HepG2 (cell line): ENCODE results near the gene ZER1. TPM values are rescaled to one million over a fixed set of nuclear protein-coding genes. Genes with fewer than 3 reads are reported as not detected.

ENCODE experiments used
- DR1 ChIP-seq: sonication (generic); formaldehyde crosslinking; IDR thresholded peaks from 2 replicates; pipeline ENCODE4 v1.8.0; 2021; ENCODE audit warnings: mild to moderate bottlenecking, missing genetic modification reagents, inconsistent platforms
- HOMEZ ChIP-seq: IDR thresholded peaks from 2 replicates; pipeline ENCODE4 v1.6.1; 2016; ENCODE audit warnings: low read depth
- MBD4 ChIP-seq: IDR thresholded peaks from 2 replicates; pipeline ENCODE4 v1.6.1; 2012; ENCODE audit warnings: low read length, inconsistent platforms, borderline replicate concordance
- MZF1 ChIP-seq: sonication (generic); formaldehyde crosslinking; IDR thresholded peaks from 2 replicates; pipeline ENCODE4 v1.8.1; 2023; ENCODE audit warnings: mild to moderate bottlenecking, missing genetic modification reagents, borderline replicate concordance
- NBN ChIP-seq: fragments of 450-650 bp; conservative IDR thresholded peaks from 2 replicates; pipeline ENCODE4 v1.6.1; 2017
- PAXIP1 ChIP-seq: sonication (generic); formaldehyde crosslinking; conservative IDR thresholded peaks from 2 replicates; pipeline ENCODE4 v1.4.0; 2020; ENCODE audit warnings: mild to moderate bottlenecking, missing genetic modification reagents, moderate library complexity
- TBX2 ChIP-seq: sonication (generic); formaldehyde crosslinking; IDR thresholded peaks from 2 replicates; pipeline ENCODE4 v1.5.0; 2020; ENCODE audit warnings: missing genetic modification reagents, mild to moderate bottlenecking, borderline replicate concordance
- TP53 ChIP-seq: sonication (generic); formaldehyde crosslinking; conservative IDR thresholded peaks from 2 replicates; pipeline ENCODE4 v1.4.0; 2020; ENCODE audit warnings: missing genetic modification reagents
- YY1 ChIP-seq: IDR thresholded peaks from 2 replicates; pipeline ENCODE4 v1.6.1; 2011; ENCODE audit warnings: low read length, low read depth, moderate library complexity, mild to moderate bottlenecking; ENCODE audit not compliant: insufficient read depth, insufficient replicate concordance
- ZBTB44 ChIP-seq: sonication (generic); formaldehyde crosslinking; IDR thresholded peaks from 2 replicates; pipeline ENCODE4 v1.4.0; 2020; ENCODE audit warnings: missing genetic modification reagents
- ZBTB46 ChIP-seq: sonication (generic); formaldehyde crosslinking; IDR thresholded peaks from 2 replicates; pipeline ENCODE4 v1.4.0; 2020; ENCODE audit warnings: mild to moderate bottlenecking, missing genetic modification reagents, borderline replicate concordance
- ZFP36L2 ChIP-seq: sonication (generic); formaldehyde crosslinking; IDR thresholded peaks from 2 replicates; pipeline ENCODE4 v1.4.0; 2020; ENCODE audit warnings: missing genetic modification reagents
- ZNF17 ChIP-seq: sonication (generic); formaldehyde crosslinking; IDR thresholded peaks from 2 replicates; pipeline ENCODE4 v1.5.0; 2020; ENCODE audit warnings: mild to moderate bottlenecking, missing genetic modification reagents
- ZNF260 ChIP-seq: sonication (generic); formaldehyde crosslinking; IDR thresholded peaks from 2 replicates; pipeline ENCODE4 v1.4.0; 2020; ENCODE audit warnings: missing genetic modification reagents, low read depth, mild to moderate bottlenecking, borderline replicate concordance
- ZNF350 ChIP-seq: sonication (generic); formaldehyde crosslinking; IDR thresholded peaks from 2 replicates; pipeline ENCODE4 v1.4.0; 2020; ENCODE audit warnings: mild to moderate bottlenecking, low read depth, missing genetic modification reagents, borderline replicate concordance
- ZNF564 ChIP-seq: sonication (generic); formaldehyde crosslinking; IDR thresholded peaks from 2 replicates; pipeline ENCODE4 v1.8.1; 2023; ENCODE audit warnings: mild to moderate bottlenecking, missing genetic modification reagents
- ZNF577 ChIP-seq: sonication (generic); formaldehyde crosslinking; IDR thresholded peaks from 2 replicates; pipeline ENCODE4 v1.4.0; 2020; ENCODE audit warnings: mild to moderate bottlenecking, low read depth, missing genetic modification reagents, borderline replicate concordance
- ZNF691 ChIP-seq: sonication (generic); formaldehyde crosslinking; IDR thresholded peaks from 2 replicates; pipeline ENCODE4 v1.4.0; 2020; ENCODE audit warnings: missing genetic modification reagents, low read depth, mild to moderate bottlenecking, borderline replicate concordance
- ZNF709 ChIP-seq: sonication (generic); formaldehyde crosslinking; IDR thresholded peaks from 2 replicates; pipeline ENCODE4 v1.5.0; 2020; ENCODE audit warnings: mild to moderate bottlenecking, missing genetic modification reagents
- ZNF747 ChIP-seq: sonication (generic); formaldehyde crosslinking; IDR thresholded peaks from 2 replicates; pipeline ENCODE4 v1.8.1; 2023; ENCODE audit warnings: missing genetic modification reagents, mild to moderate bottlenecking, borderline replicate concordance
- ZSCAN20 ChIP-seq: sonication (generic); formaldehyde crosslinking; IDR thresholded peaks from 2 replicates; pipeline ENCODE4 v1.4.0; 2020; ENCODE audit warnings: missing genetic modification reagents, mild to moderate bottlenecking, borderline replicate concordance
- polyA plus RNA-seq, 8 experiments: library from polyadenylated mRNA; depleted of rRNA in 3 of 8; stranded (reverse) in 7 of 8; unstranded in 1 of 8; fragments of >200 nt; fragmentation: Illumina TruSeq in 4 of 8; extraction: Trizol in 4 of 8; gene quantifications; 2 replicates each; pipeline versions ENCODE4 v1.2.1 to v1.2.3, GENCODE V29; 2011 to 2016; ENCODE audit warnings: low read depth in 4 of 8, missing spikeins in 1 of 8, mixed read lengths in 1 of 8; ENCODE audit not compliant: insufficient read depth in 1 of 8
- total RNA-seq, 5 experiments: library from RNA; depleted of rRNA; stranded (reverse); fragments of >200 nt; fragmentation: Illumina TruSeq; extraction: Trizol; gene quantifications; 2 replicates each; pipeline ENCODE4 v1.2.3, GENCODE V29; 2016; ENCODE audit warnings: low read depth in 1 of 5

Gene ZER1
- total and polyA plus RNA-seq, 2 of the 13 experiments (the other 11 are each of a cell fraction or from before 2014, with no cell fraction given): 7.7 to 40.0 TPM

GRCh38 chr9:128702445-128702948, 69.2 kb downstream of the ZER1 start, which contains the start of gene PKN3 (continued):
- TF ChIP-seq PAXIP1 (peak; percentile 31), DR1 (CRISPR knock-in tag) (0 out of 2 replicates have a peak, but pooled peaks have one; percentile 23), ZNF564 (CRISPR knock-in tag) (peak; percentile 51; the same call in 1 of the 2 replicates), ZSCAN20 (peak; percentile 79), ZNF747 (CRISPR knock-in tag) (peak; percentile 69; the same call in 1 of the 2 replicates), ZNF691 (CRISPR knock-in tag) (peak; percentile 63; the same call in 1 of the 2 replicates), TP53 (CRISPR knock-in tag) (no peak), ZNF709 (CRISPR knock-in tag) (no peak), ZFP36L2 (no peak), HOMEZ (CRISPR knock-in tag) (no peak), ZNF577 (CRISPR knock-in tag) (no peak), ZNF260 (no peak), MZF1 (CRISPR knock-in tag) (no peak), ZBTB44 (CRISPR knock-in tag) (no peak), NBN (no peak), ZNF17 (CRISPR knock-in tag) (no peak), ZBTB46 (CRISPR knock-in tag) (no peak), MBD4 (no peak), TBX2 (CRISPR knock-in tag) (peak; percentile 54; the same call in 1 of the 2 replicates), ZNF350 (CRISPR knock-in tag) (0 out of 2 replicates have a peak, but pooled peaks have one; percentile 22), YY1 (peak; percentile 41)
